Fibroblast of lung (primary cell): ENCODE measurements around the gene FBXO34. TPM values are rescaled to one million over a fixed set of nuclear protein-coding genes. Genes with fewer than 3 reads are reported as not detected.

Experiments
- DNase-seq, 2 donors: peaks; one replicate each; pipeline versions ENCODE4 v3.0.0 to v3.0.0-alpha.2; 2010; ENCODE audit warnings: low read depth in 2 of 2
- H2AFZ ChIP-seq: 2 replicates; pipeline ENCODE4 v1.5.1; 2012; ENCODE audit warnings: low read length, control low read depth, inconsistent platforms
- H3K27ac ChIP-seq: 2 replicates; pipeline ENCODE4 v1.5.1; 2011; ENCODE audit warnings: low read length, control low read depth; ENCODE audit not compliant: insufficient read depth
- H3K27me3 ChIP-seq: 2 replicates; pipeline ENCODE4 v1.5.1; 2011; ENCODE audit warnings: mild to moderate bottlenecking, low read length; ENCODE audit not compliant: control insufficient read depth, insufficient read depth
- H3K36me3 ChIP-seq: 2 replicates; pipeline ENCODE4 v1.5.1; 2011; ENCODE audit warnings: low read length; ENCODE audit not compliant: control insufficient read depth, insufficient read depth
- H3K4me1 ChIP-seq: 2 replicates; pipeline ENCODE4 v1.5.1; 2011; ENCODE audit warnings: low read length; ENCODE audit not compliant: control insufficient read depth, insufficient read depth; ENCODE audit errors: extremely low read depth
- H3K4me2 ChIP-seq: 2 replicates; pipeline ENCODE4 v1.5.1; 2011; ENCODE audit warnings: low read length, control low read depth; ENCODE audit not compliant: insufficient read depth; ENCODE audit errors: extremely low read depth
- H3K4me3 ChIP-seq, 4 experiments: fragments of 200-600 bp in 1 of 4; sonication (generic) in 1 of 4; replicated peaks in 1 of 4; 2 replicates each; pipeline ENCODE4 v1.5.1; 2011 to 2016; ENCODE audit warnings: low read length in 4 of 4, low read depth in 3 of 4, mild to moderate bottlenecking in 3 of 4, control low read depth in 2 of 4, inconsistent platforms in 1 of 4, mixed read lengths in 1 of 4; ENCODE audit not compliant: insufficient read depth in 1 of 4; ENCODE audit errors: control extremely low read depth in 1 of 4
- H3K79me2 ChIP-seq: 2 replicates; pipeline ENCODE4 v1.5.1; 2012; ENCODE audit warnings: mild to moderate bottlenecking, low read length, inconsistent platforms; ENCODE audit not compliant: control insufficient read depth, insufficient read depth
- H3K9ac ChIP-seq: 2 replicates; pipeline ENCODE4 v1.5.1; 2011; ENCODE audit warnings: mild to moderate bottlenecking, low read length, control low read depth; ENCODE audit not compliant: insufficient read depth
- H3K9me3 ChIP-seq: 2 replicates; pipeline ENCODE4 v1.5.1; 2012; ENCODE audit warnings: low read depth, low read length; ENCODE audit not compliant: control insufficient read depth, insufficient read depth
- H4K20me1 ChIP-seq: 2 replicates; pipeline ENCODE4 v1.5.1; 2011; ENCODE audit warnings: low read length; ENCODE audit not compliant: control insufficient read depth, insufficient read depth; ENCODE audit errors: extremely low read depth
- CTCF ChIP-seq, 2 donors: IDR thresholded peaks in 1 of 2; conservative IDR thresholded peaks in 1 of 2; 1 replicate in 1 of 2; 2 replicates in 1 of 2; pipeline ENCODE4 v1.5.1; 2011 to 2012; ENCODE audit warnings: low read length in 2 of 2, control low read depth in 1 of 2, inconsistent platforms in 1 of 2, low read depth in 1 of 2, mild to moderate bottlenecking in 1 of 2
- EZH2 ChIP-seq: IDR thresholded peaks from 2 replicates; pipeline ENCODE4 v1.5.1; 2012; ENCODE audit warnings: low read length, control low read depth, mild to moderate bottlenecking; ENCODE audit errors: missing control alignments
- polyA plus RNA-seq, 2 donors: library from polyadenylated mRNA; depleted of rRNA in 1 of 2; stranded (reverse) in 1 of 2; unstranded in 1 of 2; fragments of >200 nt; gene quantifications; 2 replicates each; pipeline ENCODE4 v1.2.1, GENCODE V29; 2011 to 2012; ENCODE audit warnings: missing spikeins in 1 of 2
- total RNA-seq: library from RNA; depleted of rRNA; stranded (reverse); fragments of >200 nt; gene quantifications from 2 replicates; pipeline ENCODE4 v1.2.1, GENCODE V29; 2014

FBXO34 gene
- total and polyA plus RNA-seq, 2 donors (not counting 1 experiment from before 2014, with no cell fraction given): 20.8 to 29.1 TPM

GRCh38 chr14:55297611-55298499 is 26.6 kb downstream of the FBXO34 start:
- H2AFZ ChIP-seq: no peak overlapping the region
- DNase-seq: no peak
- H3K4me3 ChIP-seq: no peak overlapping the region
- no peak overlapping the region for H3K9ac ChIP-seq
- TF ChIP-seq EZH2: no peak
- TF ChIP-seq CTCF (conservative IDR thresholded peaks at IDR 0.05 in 1 of 2, IDR thresholded peaks at IDR 0.05 in 1 of 2; ENCODE audit: low read depth in 1 of 2, low read length in 2 of 2): no peak
- no peaks in the 10 kb centered on the region for H3K9me3 ChIP-seq
- H4K20me1 ChIP-seq: no peaks in the 10 kb centered on the region
- no peaks in the 10 kb centered on the region for H3K4me1 ChIP-seq
- peaks cover 3% of the 10 kb centered on the region for H3K36me3 ChIP-seq
- H3K27ac ChIP-seq: no peak overlapping the region
- H3K4me2 ChIP-seq: no peak overlapping the region
- H3K79me2 ChIP-seq: peaks cover 17% of the 10 kb centered on the region
- no peaks in the 10 kb centered on the region for H3K27me3 ChIP-seq

GRCh38 chr14:55298500-55298822 is 27.2 kb downstream of the FBXO34 start:
- Histone ChIP-seq H3K4me1 (no peaks in the 10 kb centered on the region), H3K36me3 (peaks cover 3% of the 10 kb centered on the region), H3K27ac (no peak overlapping the region), H3K27me3 (no peaks in the 10 kb centered on the region), H3K4me3 (no peak overlapping the region), H4K20me1 (no peaks in the 10 kb centered on the region), H3K4me2 (no peak overlapping the region), H3K9me3 (no peaks in the 10 kb centered on the region), H3K9ac (no peak overlapping the region), H3K79me2 (peaks cover 16% of the 10 kb centered on the region), H2AFZ (no peak overlapping the region)
- no peak for DNase-seq
- TF ChIP-seq EZH2: no peak
- TF ChIP-seq CTCF (conservative IDR thresholded peaks at IDR 0.05 in 1 of 2, IDR thresholded peaks at IDR 0.05 in 1 of 2; ENCODE audit: low read depth in 1 of 2, low read length in 2 of 2): no peak

DNA sequence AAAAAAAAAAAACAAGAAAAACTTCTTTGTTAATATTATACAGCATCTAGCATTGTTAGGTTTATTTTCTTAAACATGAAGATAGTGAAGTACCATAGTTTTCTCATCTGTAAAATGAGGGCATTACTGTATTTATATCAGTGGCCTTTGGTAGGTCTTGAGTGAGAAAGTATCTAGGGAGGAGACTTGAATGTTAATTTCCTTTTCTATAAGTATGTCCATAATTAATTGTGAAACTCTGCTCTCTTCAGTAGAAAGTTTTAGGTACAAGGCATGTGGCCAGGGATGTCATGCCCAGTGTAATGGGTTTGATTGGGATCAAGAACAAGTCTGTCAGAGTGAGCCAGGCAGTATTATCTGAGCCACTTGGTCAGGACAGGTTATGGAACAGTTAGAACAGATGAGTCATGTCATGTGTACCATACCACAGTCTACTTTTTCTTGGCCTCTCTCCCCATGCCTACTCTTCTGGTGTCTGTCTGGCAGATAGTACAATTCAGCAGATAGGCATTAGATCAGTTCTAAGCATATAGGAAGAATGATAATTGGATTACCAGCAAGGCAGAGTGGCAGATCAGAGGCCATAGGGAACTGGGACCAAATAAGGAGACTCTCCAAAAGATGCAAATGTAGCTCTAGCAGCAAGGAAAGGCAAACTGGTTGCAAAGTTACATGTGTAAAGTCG is 30.4 kb downstream of the FBXO34 start:
- Histone ChIP-seq H3K36me3 (peaks cover 3% of the 10 kb centered on the region), H3K9me3 (no peaks in the 10 kb centered on the region), H4K20me1 (no peaks in the 10 kb centered on the region), H3K27ac (no peak overlapping the region), H3K4me2 (no peak overlapping the region), H2AFZ (no peak overlapping the region), H3K27me3 (no peaks in the 10 kb centered on the region), H3K79me2 (peaks cover 8% of the 10 kb centered on the region), H3K4me1 (no peaks in the 10 kb centered on the region), H3K9ac (no peak overlapping the region), H3K4me3 (no peak overlapping the region)
- TF ChIP-seq EZH2 (no peak), CTCF (conservative IDR thresholded peaks at IDR 0.05 in 1 of 2, IDR thresholded peaks at IDR 0.05 in 1 of 2; ENCODE audit: low read depth in 1 of 2, low read length in 2 of 2) (no peak)
- DNase-seq: peak; percentile 46 to 70
